ENCODE measurements around the gene TBC1D20.

Gene TBC1D20

GRCh38 chr20:420166-420620 lies 42.1 kb downstream of the TBC1D20 start:
- peak; percentile 19; the same call in 2 of the 3 replicates for ATAC-seq
- TF ChIP-seq ZNF565 (CRISPR knock-in tag; conservative IDR thresholded peaks at IDR 0.05; ENCODE audit: low read depth) (no peak), ESRRG (CRISPR knock-in tag; IDR thresholded peaks at IDR 0.05) (no peak), ZNF8 (CRISPR knock-in tag; IDR thresholded peaks at IDR 0.05) (no peak)

- no peak for ATAC-seq
- TF ChIP-seq ISL1 (CRISPR knock-in tag; IDR thresholded peaks at IDR 0.05) (no peak), ZNF565 (CRISPR knock-in tag; conservative IDR thresholded peaks at IDR 0.05; ENCODE audit: low read depth) (no peak), ZC3H10 (CRISPR knock-in tag; IDR thresholded peaks at IDR 0.05) (no peak)
Observed at GRCh38 chr20:419556-420165, 42.7 kb downstream of the TBC1D20 start.

GRCh38 chr20:418858-419365 lies 43.4 kb downstream of the TBC1D20 start:
- TF ChIP-seq, protein P1, sequence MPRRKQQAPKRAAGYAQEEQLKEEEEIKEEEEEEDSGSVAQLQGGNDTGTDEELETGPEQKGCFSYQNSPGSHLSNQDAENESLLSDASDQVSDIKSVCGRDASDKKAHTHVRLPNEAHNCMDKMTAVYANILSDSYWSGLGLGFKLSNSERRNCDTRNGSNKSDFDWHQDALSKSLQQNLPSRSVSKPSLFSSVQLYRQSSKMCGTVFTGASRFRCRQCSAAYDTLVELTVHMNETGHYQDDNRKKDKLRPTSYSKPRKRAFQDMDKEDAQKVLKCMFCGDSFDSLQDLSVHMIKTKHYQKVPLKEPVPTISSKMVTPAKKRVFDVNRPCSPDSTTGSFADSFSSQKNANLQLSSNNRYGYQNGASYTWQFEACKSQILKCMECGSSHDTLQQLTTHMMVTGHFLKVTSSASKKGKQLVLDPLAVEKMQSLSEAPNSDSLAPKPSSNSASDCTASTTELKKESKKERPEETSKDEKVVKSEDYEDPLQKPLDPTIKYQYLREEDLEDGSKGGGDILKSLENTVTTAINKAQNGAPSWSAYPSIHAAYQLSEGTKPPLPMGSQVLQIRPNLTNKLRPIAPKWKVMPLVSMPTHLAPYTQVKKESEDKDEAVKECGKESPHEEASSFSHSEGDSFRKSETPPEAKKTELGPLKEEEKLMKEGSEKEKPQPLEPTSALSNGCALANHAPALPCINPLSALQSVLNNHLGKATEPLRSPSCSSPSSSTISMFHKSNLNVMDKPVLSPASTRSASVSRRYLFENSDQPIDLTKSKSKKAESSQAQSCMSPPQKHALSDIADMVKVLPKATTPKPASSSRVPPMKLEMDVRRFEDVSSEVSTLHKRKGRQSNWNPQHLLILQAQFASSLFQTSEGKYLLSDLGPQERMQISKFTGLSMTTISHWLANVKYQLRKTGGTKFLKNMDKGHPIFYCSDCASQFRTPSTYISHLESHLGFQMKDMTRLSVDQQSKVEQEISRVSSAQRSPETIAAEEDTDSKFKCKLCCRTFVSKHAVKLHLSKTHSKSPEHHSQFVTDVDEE (CRISPR knock-in tag; IDR thresholded peaks at IDR 0.05): no peak
- no peak for TF ChIP-seq TOX (CRISPR knock-in tag; IDR thresholded peaks at IDR 0.05; ENCODE audit: borderline replicate concordance)
- no peak for TF ChIP-seq ZNF565 (CRISPR knock-in tag; conservative IDR thresholded peaks at IDR 0.05; ENCODE audit: low read depth)
- TF ChIP-seq CSRNP3 (CRISPR knock-in tag; IDR thresholded peaks at IDR 0.05): no peak
- no peak for TF ChIP-seq ARNTL (CRISPR knock-in tag; IDR thresholded peaks at IDR 0.05; ENCODE audit: borderline replicate concordance, low read depth)
- TF ChIP-seq OSR1 (CRISPR knock-in tag; IDR thresholded peaks at IDR 0.05): no peak
- no peak for ATAC-seq

DNA sequence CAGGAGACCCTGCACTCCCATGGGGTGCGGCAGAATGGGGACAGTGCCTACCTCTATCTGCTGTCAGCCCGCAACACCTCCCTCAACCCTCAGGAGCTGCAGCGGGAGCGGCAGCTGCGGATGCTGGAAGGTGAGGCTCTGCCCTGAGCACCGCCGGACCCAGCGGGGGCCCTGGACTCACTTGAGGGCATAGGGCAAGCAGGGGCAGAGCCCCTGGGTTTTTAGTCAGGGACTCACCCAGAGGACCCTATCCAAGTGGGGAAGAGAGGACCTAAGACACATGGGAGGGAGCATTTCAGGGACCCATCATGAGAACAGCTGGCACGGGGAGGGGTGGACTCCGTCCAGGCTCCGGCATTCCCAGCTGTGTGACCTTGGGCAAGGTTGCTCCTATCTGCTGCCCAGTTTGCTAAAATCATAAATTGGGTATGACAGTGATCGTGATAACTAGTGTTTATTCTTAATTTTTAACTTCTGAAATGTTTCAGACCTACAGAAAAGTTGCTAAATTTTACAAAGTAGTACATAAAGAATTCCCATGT lies 44.5 kb downstream of the TBC1D20 start:
- no peak for TF ChIP-seq ZNF565 (CRISPR knock-in tag; conservative IDR thresholded peaks at IDR 0.05; ENCODE audit: low read depth)
- TF ChIP-seq ZNF8 (CRISPR knock-in tag; IDR thresholded peaks at IDR 0.05): no peak
- no peak for TF ChIP-seq BACH2 (CRISPR knock-in tag; IDR thresholded peaks at IDR 0.05; ENCODE audit: borderline replicate concordance)
- TF ChIP-seq GLIS3 (CRISPR knock-in tag; IDR thresholded peaks at IDR 0.05): no peak
- TF ChIP-seq TCF4 (CRISPR knock-in tag; IDR thresholded peaks at IDR 0.05; ENCODE audit: borderline replicate concordance): no peak
- no peak for TF ChIP-seq CSDC2 (CRISPR knock-in tag; IDR thresholded peaks at IDR 0.05)
- TF ChIP-seq, protein P2, sequence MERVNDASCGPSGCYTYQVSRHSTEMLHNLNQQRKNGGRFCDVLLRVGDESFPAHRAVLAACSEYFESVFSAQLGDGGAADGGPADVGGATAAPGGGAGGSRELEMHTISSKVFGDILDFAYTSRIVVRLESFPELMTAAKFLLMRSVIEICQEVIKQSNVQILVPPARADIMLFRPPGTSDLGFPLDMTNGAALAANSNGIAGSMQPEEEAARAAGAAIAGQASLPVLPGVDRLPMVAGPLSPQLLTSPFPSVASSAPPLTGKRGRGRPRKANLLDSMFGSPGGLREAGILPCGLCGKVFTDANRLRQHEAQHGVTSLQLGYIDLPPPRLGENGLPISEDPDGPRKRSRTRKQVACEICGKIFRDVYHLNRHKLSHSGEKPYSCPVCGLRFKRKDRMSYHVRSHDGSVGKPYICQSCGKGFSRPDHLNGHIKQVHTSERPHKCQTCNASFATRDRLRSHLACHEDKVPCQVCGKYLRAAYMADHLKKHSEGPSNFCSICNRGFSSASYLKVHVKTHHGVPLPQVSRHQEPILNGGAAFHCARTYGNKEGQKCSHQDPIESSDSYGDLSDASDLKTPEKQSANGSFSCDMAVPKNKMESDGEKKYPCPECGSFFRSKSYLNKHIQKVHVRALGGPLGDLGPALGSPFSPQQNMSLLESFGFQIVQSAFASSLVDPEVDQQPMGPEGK (CRISPR knock-in tag; IDR thresholded peaks at IDR 0.05; ENCODE audit: borderline replicate concordance): no peak
- no peak for TF ChIP-seq ZFP3 (CRISPR knock-in tag; IDR thresholded peaks at IDR 0.05)
- no peak for TF ChIP-seq TOX (CRISPR knock-in tag; IDR thresholded peaks at IDR 0.05; ENCODE audit: borderline replicate concordance)
- TF ChIP-seq ESRRG (CRISPR knock-in tag; IDR thresholded peaks at IDR 0.05): no peak
- TF ChIP-seq, protein P1 (CRISPR knock-in tag; IDR thresholded peaks at IDR 0.05): no peak
- ATAC-seq: no peak
